HEK293 (cell line): ENCODE results near the gene FAM136A.

Source experiments
- CTCF ChIA-PET: fragments of 350-600 bp; formaldehyde crosslinking; extraction: SDS; loops from one replicate; lab custom pipeline; 2021; ENCODE audit warnings: antibody characterized with exemption; lab: Yijun Ruan, JAX
- POLR2A ChIA-PET: fragments of 300-600 bp; formaldehyde crosslinking; extraction: SDS; loops from one replicate; lab custom pipeline; 2020; ENCODE audit warnings: antibody characterized with exemption, inconsistent platforms; lab: Yijun Ruan, JAX
- H3K27ac ChIP-seq: fragments of 200-500 bp; sonication (Bioruptor generic); 2 replicates; pipeline ENCODE4 v1.5.1; 2014; ENCODE audit warnings: low read depth, low read length, control low read depth, inconsistent platforms; ENCODE audit errors: extremely low read depth
- H3K36me3 ChIP-seq, 2 experiments: fragments of 200-500 bp in 1 of 2; sonication (Bioruptor generic) in 1 of 2; 1 replicate in 1 of 2; 2 replicates in 1 of 2; pipeline ENCODE4 v1.5.1; 2014 to 2017; ENCODE audit warnings: inconsistent platforms in 2 of 2, low read length in 2 of 2; ENCODE audit not compliant: control insufficient read depth in 2 of 2, insufficient read depth in 1 of 2
- H3K4me1 ChIP-seq: fragments of 200-500 bp; sonication (Bioruptor generic); 2 replicates; pipeline ENCODE4 v1.5.1; 2014; ENCODE audit warnings: mild to moderate bottlenecking, low read length, inconsistent platforms; ENCODE audit not compliant: control insufficient read depth, insufficient read depth
- H3K4me3 ChIP-seq: 2 replicates; pipeline ENCODE4 v1.5.1; 2011; ENCODE audit warnings: low read depth, mild to moderate bottlenecking, control low read depth, low read length, moderate library complexity
- H3K9me3 ChIP-seq: fragments of 200-500 bp; sonication (Bioruptor generic); 2 replicates; pipeline ENCODE4 v1.5.1; 2014; ENCODE audit warnings: low read depth, low read length, inconsistent platforms; ENCODE audit not compliant: control insufficient read depth, insufficient read depth
- GLI2 ChIP-seq: fragments of 450-650 bp; formaldehyde crosslinking; IDR thresholded peaks from 2 replicates; pipeline ENCODE4; 2017; ENCODE audit warnings: missing biosample characterization, missing genetic modification characterization, low read depth, borderline replicate concordance
- KLF1 ChIP-seq: fragments of 450-650 bp; formaldehyde crosslinking; IDR thresholded peaks from 2 replicates; pipeline ENCODE4 v1.5.1; 2016; ENCODE audit warnings: missing biosample characterization, missing genetic modification characterization
- PRDM1 ChIP-seq: fragments of 450-650 bp; formaldehyde crosslinking; IDR thresholded peaks from 2 replicates; pipeline ENCODE4; 2016; ENCODE audit warnings: missing biosample characterization, missing genetic modification characterization
- SALL2 ChIP-seq: fragments of 450-650 bp; formaldehyde crosslinking; IDR thresholded peaks from 2 replicates; pipeline ENCODE4 v1.5.0; 2017; ENCODE audit warnings: missing biosample characterization, mild to moderate bottlenecking, missing genetic modification characterization, borderline replicate concordance
- ZBTB17 ChIP-seq: fragments of 450-650 bp; formaldehyde crosslinking; IDR thresholded peaks from 2 replicates; pipeline ENCODE4 v1.5.1; 2016; ENCODE audit warnings: missing biosample characterization, missing genetic modification characterization
- ZBTB20 ChIP-seq: fragments of 450-650 bp; formaldehyde crosslinking; IDR thresholded peaks from 2 replicates; pipeline ENCODE4 v1.5.1; 2016; ENCODE audit warnings: missing biosample characterization, missing genetic modification characterization
- ZBTB21 ChIP-seq: fragments of 450-650 bp; formaldehyde crosslinking; IDR thresholded peaks from 2 replicates; pipeline ENCODE4 v1.5.1; 2017; ENCODE audit warnings: missing biosample characterization, missing genetic modification characterization
- ZBTB26 ChIP-seq: fragments of 450-650 bp; formaldehyde crosslinking; optimal IDR thresholded peaks from 2 replicates; pipeline ENCODE3; 2016; ENCODE audit warnings: missing biosample characterization, mild to moderate bottlenecking, missing genetic modification characterization
- ZFP3 ChIP-seq: fragments of 450-650 bp; formaldehyde crosslinking; IDR thresholded peaks from 2 replicates; pipeline ENCODE4 v1.5.1; 2016; ENCODE audit warnings: low read depth, missing biosample characterization, missing genetic modification characterization
- ZNF121 ChIP-seq: fragments of 450-650 bp; formaldehyde crosslinking; IDR thresholded peaks from 2 replicates; pipeline ENCODE4 v1.5.1; 2016; ENCODE audit warnings: missing biosample characterization, missing genetic modification characterization
- ZNF2 ChIP-seq: fragments of 450-650 bp; formaldehyde crosslinking; IDR thresholded peaks from 2 replicates; pipeline ENCODE4 v1.5.1; 2016; ENCODE audit warnings: missing biosample characterization, missing genetic modification characterization
- ZNF280C ChIP-seq: fragments of 450-650 bp; formaldehyde crosslinking; IDR thresholded peaks from 2 replicates; pipeline ENCODE4 v1.5.1; 2016; ENCODE audit warnings: missing biosample characterization, missing genetic modification characterization
- ZNF426 ChIP-seq: fragments of 450-650 bp; formaldehyde crosslinking; IDR thresholded peaks from 2 replicates; pipeline ENCODE4 v1.5.1; 2017; ENCODE audit warnings: missing biosample characterization, missing genetic modification characterization, mild to moderate bottlenecking, inconsistent platforms, moderate library complexity
- ZNF48 ChIP-seq: fragments of 450-650 bp; formaldehyde crosslinking; IDR thresholded peaks from 2 replicates; pipeline ENCODE4 v1.5.1; 2016; ENCODE audit warnings: missing biosample characterization, missing genetic modification characterization
- ZNF488 ChIP-seq: fragments of 450-650 bp; formaldehyde crosslinking; IDR thresholded peaks from 2 replicates; pipeline ENCODE4 v1.5.1; 2016; ENCODE audit warnings: missing biosample characterization, missing genetic modification characterization
- ZNF596 ChIP-seq: fragments of 450-650 bp; IDR thresholded peaks from 2 replicates; pipeline ENCODE4 v1.5.0; 2018; ENCODE audit warnings: missing biosample characterization, mild to moderate bottlenecking, missing genetic modification characterization, moderate library complexity
- ZNF626 ChIP-seq: fragments of 450-650 bp; sonication (Bioruptor Pico); formaldehyde crosslinking; IDR thresholded peaks from 2 replicates; pipeline ENCODE4 v1.5.1; 2018; ENCODE audit warnings: missing biosample characterization, missing genetic modification characterization, inconsistent platforms
- ZNF639 ChIP-seq: fragments of 450-650 bp; formaldehyde crosslinking; IDR thresholded peaks from 2 replicates; pipeline ENCODE4 v1.5.1; 2016; ENCODE audit warnings: missing biosample characterization, missing genetic modification characterization
- ZNF670 ChIP-seq: fragments of 450-650 bp; formaldehyde crosslinking; IDR thresholded peaks from 2 replicates; pipeline ENCODE4 v1.5.1; 2016; ENCODE audit warnings: missing biosample characterization, missing genetic modification characterization, low read depth
- ZNF768 ChIP-seq: fragments of 450-650 bp; formaldehyde crosslinking; IDR thresholded peaks from 2 replicates; pipeline ENCODE4 v1.5.1; 2018; ENCODE audit warnings: missing biosample characterization, mild to moderate bottlenecking, missing genetic modification characterization
- ZNF776 ChIP-seq: fragments of 450-650 bp; formaldehyde crosslinking; IDR thresholded peaks from 2 replicates; pipeline ENCODE4 v1.5.0; 2017; ENCODE audit warnings: missing biosample characterization, missing genetic modification characterization, borderline replicate concordance

FAM136A gene

GRCh38 chr2:70314640-70315039 lies 12.8 kb upstream of the FAM136A start:
- no peaks in the 10 kb centered on the region for H3K9me3 ChIP-seq
- H3K36me3 ChIP-seq = no peaks in the 10 kb centered on the region
- no peaks in the 10 kb centered on the region for H3K4me1 ChIP-seq
- POLR2A ChIA-PET = no interaction called here
- CTCF ChIA-PET = interaction anchor here (0.7 to 2.1 kb wide), 2 partner anchors 12 to 26 kb away, joined by 3 to 6 read pairs; no protein-coding TSS in a partner anchor
- H3K4me3 ChIP-seq = no peak overlapping the region
- no peak for TF ChIP-seq ZNF639 (tag by site-specific recombination)
- no peak for TF ChIP-seq KLF1 (tag by site-specific recombination)
- TF ChIP-seq SALL2 (tag by site-specific recombination) = no peak
- no peak for TF ChIP-seq ZBTB20 (tag by site-specific recombination)
- no peak for TF ChIP-seq ZNF280C
- no peak for TF ChIP-seq ZNF626 (tag by site-specific recombination)
- TF ChIP-seq ZNF596 = no peak
- TF ChIP-seq ZNF768 (tag by site-specific recombination) = no peak
- no peak for TF ChIP-seq ZFP3 (tag by site-specific recombination)
- TF ChIP-seq GLI2 (tag by site-specific recombination) = no peak
- no peak for TF ChIP-seq PRDM1 (tag by site-specific recombination)
- TF ChIP-seq ZNF426 (tag by site-specific recombination) = no peak
- H3K27ac ChIP-seq = no peak overlapping the region

GRCh38 chr2:70312560-70312959 lies 10.7 kb upstream of the FAM136A start:
- Histone ChIP-seq H3K4me1 (no peaks in the 10 kb centered on the region), H3K9me3 (no peaks in the 10 kb centered on the region), H3K4me3 (no peak overlapping the region), H3K36me3 (no peaks in the 10 kb centered on the region), H3K27ac (no peak overlapping the region)
- ChIA-PET POLR2A (no interaction called here), CTCF (interaction anchor here (0.6 to 1.8 kb wide), 8 partner anchors 8 to 608 kb away, joined by 3 to 8 read pairs (median 4); partner anchors contain the start of gene FAM136A)
- TF ChIP-seq ZNF48 (tag by site-specific recombination) (no peak), ZNF121 (tag by site-specific recombination) (no peak), ZNF2 (tag by site-specific recombination) (no peak), ZNF776 (no peak), ZBTB17 (tag by site-specific recombination) (no peak), ZNF670 (tag by site-specific recombination) (no peak), ZNF488 (tag by site-specific recombination) (no peak), ZBTB26 (tag by site-specific recombination) (no peak), ZBTB21 (tag by site-specific recombination) (no peak)
